Esophagus squamous epithelium (tissue), 4 donors: ENCODE data around the gene P3H2.

Source experiments
- POLR2A ChIP-seq, 4 donors: fragments of 450-650 bp; IDR thresholded peaks; one replicate each; pipeline ENCODE4 v1.6.1; 2017; ENCODE audit warnings: antibody characterized with exemption in 4 of 4, mild to moderate bottlenecking in 4 of 4, moderate library complexity in 3 of 4
- TF ChIP-seq, protein P1 (sequence below), 6 experiments: fragments of 450-650 bp in 4 of 6; fragments of 200-600 bp in 2 of 6; sonication (generic) in 2 of 6; IDR thresholded peaks; one replicate each; pipeline ENCODE4 v1.5.1; 2016 to 2019; ENCODE audit warnings: antibody characterized with exemption in 6 of 6, mild to moderate bottlenecking in 4 of 6, moderate library complexity in 4 of 6

DNA sequence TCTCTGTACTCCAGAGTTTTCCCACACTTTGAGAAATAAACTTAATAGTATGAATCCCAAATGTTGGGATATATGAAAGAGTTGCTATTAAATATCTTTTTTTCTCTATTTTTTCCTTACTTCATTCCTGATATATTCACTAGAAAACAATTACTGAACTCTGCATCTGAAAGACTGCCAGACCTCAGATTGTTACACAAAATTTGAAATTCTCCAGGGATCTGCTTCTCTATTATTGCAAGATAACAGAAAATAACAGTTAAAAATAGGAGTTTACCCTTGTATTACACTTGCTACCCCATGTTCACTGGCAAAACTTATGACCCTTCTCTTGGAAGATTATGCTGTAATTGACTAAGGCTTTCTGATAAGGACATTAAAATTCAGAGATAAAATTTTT lies 11.7 kb upstream of the P3H2 start:
- TF ChIP-seq, protein P1, sequence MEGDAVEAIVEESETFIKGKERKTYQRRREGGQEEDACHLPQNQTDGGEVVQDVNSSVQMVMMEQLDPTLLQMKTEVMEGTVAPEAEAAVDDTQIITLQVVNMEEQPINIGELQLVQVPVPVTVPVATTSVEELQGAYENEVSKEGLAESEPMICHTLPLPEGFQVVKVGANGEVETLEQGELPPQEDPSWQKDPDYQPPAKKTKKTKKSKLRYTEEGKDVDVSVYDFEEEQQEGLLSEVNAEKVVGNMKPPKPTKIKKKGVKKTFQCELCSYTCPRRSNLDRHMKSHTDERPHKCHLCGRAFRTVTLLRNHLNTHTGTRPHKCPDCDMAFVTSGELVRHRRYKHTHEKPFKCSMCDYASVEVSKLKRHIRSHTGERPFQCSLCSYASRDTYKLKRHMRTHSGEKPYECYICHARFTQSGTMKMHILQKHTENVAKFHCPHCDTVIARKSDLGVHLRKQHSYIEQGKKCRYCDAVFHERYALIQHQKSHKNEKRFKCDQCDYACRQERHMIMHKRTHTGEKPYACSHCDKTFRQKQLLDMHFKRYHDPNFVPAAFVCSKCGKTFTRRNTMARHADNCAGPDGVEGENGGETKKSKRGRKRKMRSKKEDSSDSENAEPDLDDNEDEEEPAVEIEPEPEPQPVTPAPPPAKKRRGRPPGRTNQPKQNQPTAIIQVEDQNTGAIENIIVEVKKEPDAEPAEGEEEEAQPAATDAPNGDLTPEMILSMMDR (IDR thresholded peaks at IDR 0.05), result no peak
- TF ChIP-seq POLR2A (IDR thresholded peaks at IDR 0.05), result no peak
